Measurements from ENCODE around the gene PRDM16. TPM values are rescaled to one million over a fixed set of nuclear protein-coding genes. Genes with fewer than 3 reads are reported as not detected.

Gene PRDM16
- total RNA-seq, 1 experiment from 2014 or later = 22.3 TPM

- ChIA-PET CTCF (no interaction called here), POLR2A (no interaction called here)
- Histone ChIP-seq H3K4me3 (ENCODE audit: low read depth in 2 of 2, low read length in 2 of 2) (no peak overlapping the region), H3K27ac (ENCODE audit: low read length) (no peak overlapping the region), H3K4me1 (ENCODE audit: control insufficient read depth, insufficient read depth, low read length) (no peaks in the 10 kb centered on the region), H3K27me3 (ENCODE audit: control insufficient read depth, insufficient read depth, low read length) (no peaks in the 10 kb centered on the region), H3K9me3 (ENCODE audit: control insufficient read depth, insufficient read depth, low read depth, low read length) (no peaks in the 10 kb centered on the region), H3K36me3 (ENCODE audit: control insufficient read depth, insufficient read depth, low read length) (no peaks in the 10 kb centered on the region)
- DNase-seq (ENCODE audit: low read depth, low spot score) (no peak), ATAC-seq (no peak)
- intact Hi-C loops (cut with micrococcal nuclease; ENCODE audit: unreplicated experiment) (no loop called here), in situ Hi-C loops (cut with HindIII; ENCODE audit: low pct_unique_long_range_greater_than_20kb, low sequenced_read_pairs) (no loop called here)
- no TSS peak for BruUV-seq (replicated peaks)
- TF ChIP-seq POLR2AphosphoS5 (IDR thresholded peaks at IDR 0.05; ENCODE audit: low read depth, low read length) (no peak), CTCF (IDR thresholded peaks at IDR 0.05) (no peak), TCF7L2 (IDR thresholded peaks at IDR 0.05; ENCODE audit: low read depth, low read length) (no peak), SIN3A (IDR thresholded peaks at IDR 0.05; ENCODE audit: borderline replicate concordance, insufficient read depth, low read depth, low read length) (no peak)
- TF ChIP-seq, protein P1, sequence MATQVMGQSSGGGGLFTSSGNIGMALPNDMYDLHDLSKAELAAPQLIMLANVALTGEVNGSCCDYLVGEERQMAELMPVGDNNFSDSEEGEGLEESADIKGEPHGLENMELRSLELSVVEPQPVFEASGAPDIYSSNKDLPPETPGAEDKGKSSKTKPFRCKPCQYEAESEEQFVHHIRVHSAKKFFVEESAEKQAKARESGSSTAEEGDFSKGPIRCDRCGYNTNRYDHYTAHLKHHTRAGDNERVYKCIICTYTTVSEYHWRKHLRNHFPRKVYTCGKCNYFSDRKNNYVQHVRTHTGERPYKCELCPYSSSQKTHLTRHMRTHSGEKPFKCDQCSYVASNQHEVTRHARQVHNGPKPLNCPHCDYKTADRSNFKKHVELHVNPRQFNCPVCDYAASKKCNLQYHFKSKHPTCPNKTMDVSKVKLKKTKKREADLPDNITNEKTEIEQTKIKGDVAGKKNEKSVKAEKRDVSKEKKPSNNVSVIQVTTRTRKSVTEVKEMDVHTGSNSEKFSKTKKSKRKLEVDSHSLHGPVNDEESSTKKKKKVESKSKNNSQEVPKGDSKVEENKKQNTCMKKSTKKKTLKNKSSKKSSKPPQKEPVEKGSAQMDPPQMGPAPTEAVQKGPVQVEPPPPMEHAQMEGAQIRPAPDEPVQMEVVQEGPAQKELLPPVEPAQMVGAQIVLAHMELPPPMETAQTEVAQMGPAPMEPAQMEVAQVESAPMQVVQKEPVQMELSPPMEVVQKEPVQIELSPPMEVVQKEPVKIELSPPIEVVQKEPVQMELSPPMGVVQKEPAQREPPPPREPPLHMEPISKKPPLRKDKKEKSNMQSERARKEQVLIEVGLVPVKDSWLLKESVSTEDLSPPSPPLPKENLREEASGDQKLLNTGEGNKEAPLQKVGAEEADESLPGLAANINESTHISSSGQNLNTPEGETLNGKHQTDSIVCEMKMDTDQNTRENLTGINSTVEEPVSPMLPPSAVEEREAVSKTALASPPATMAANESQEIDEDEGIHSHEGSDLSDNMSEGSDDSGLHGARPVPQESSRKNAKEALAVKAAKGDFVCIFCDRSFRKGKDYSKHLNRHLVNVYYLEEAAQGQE (IDR thresholded peaks at IDR 0.05; ENCODE audit: insufficient read depth in 1 of 2, low read depth in 2 of 2, low read length in 1 of 2) = no peak
These were observed 334.0 kb downstream of the PRDM16 start for GRCh38 chr1:3403011-3403345.

- Histone ChIP-seq H3K36me3 (ENCODE audit: control insufficient read depth, insufficient read depth, low read length) (no peaks in the 10 kb centered on the region), H3K27me3 (ENCODE audit: control insufficient read depth, insufficient read depth, low read length) (no peaks in the 10 kb centered on the region), H3K4me3 (ENCODE audit: low read depth in 2 of 2, low read length in 2 of 2) (no peak overlapping the region), H3K4me1 (ENCODE audit: control insufficient read depth, insufficient read depth, low read length) (no peaks in the 10 kb centered on the region), H3K27ac (ENCODE audit: low read length) (no peak overlapping the region), H3K9me3 (ENCODE audit: control insufficient read depth, insufficient read depth, low read depth, low read length) (no peaks in the 10 kb centered on the region)
- DNase-seq (ENCODE audit: low read depth, low spot score) = no peak
- no TSS peak for BruUV-seq (replicated peaks)
- in situ Hi-C loops (cut with HindIII; ENCODE audit: low pct_unique_long_range_greater_than_20kb, low sequenced_read_pairs) (no loop called here), intact Hi-C loops (cut with micrococcal nuclease; ENCODE audit: unreplicated experiment) (no loop called here)
- ChIA-PET POLR2A (no interaction called here), CTCF (no interaction called here)
- 0 out of 2 replicates have a peak, but pooled peaks have one; percentile 49 for ATAC-seq
- TF ChIP-seq SIN3A (IDR thresholded peaks at IDR 0.05; ENCODE audit: borderline replicate concordance, insufficient read depth, low read depth, low read length) (no peak), TCF7L2 (IDR thresholded peaks at IDR 0.05; ENCODE audit: low read depth, low read length) (no peak), POLR2AphosphoS5 (IDR thresholded peaks at IDR 0.05; ENCODE audit: low read depth, low read length) (no peak), CTCF (IDR thresholded peaks at IDR 0.05) (peak; percentile 45; the same call in 1 of the 2 replicates)
- TF ChIP-seq, protein P1 (IDR thresholded peaks at IDR 0.05; ENCODE audit: insufficient read depth in 1 of 2, low read depth in 2 of 2, low read length in 1 of 2) = no peak
These were observed 334.6 kb downstream of the PRDM16 start for GRCh38 chr1:3403388-3404231.
